Fibroblast of lung (primary cell): ENCODE measurements around the gene PCYT1B. TPM values are rescaled to one million over a fixed set of nuclear protein-coding genes. Genes with fewer than 3 reads are reported as not detected.

ENCODE experiments used
- DNase-seq, 2 donors: peaks; one replicate each; pipeline versions ENCODE4 v3.0.0 to v3.0.0-alpha.2; 2010; ENCODE audit warnings: low read depth in 2 of 2
- H2AFZ ChIP-seq: 2 replicates; pipeline ENCODE4 v1.5.1; 2012; ENCODE audit warnings: low read length, control low read depth, inconsistent platforms
- H3K27ac ChIP-seq: 2 replicates; pipeline ENCODE4 v1.5.1; 2011; ENCODE audit warnings: low read length, control low read depth; ENCODE audit not compliant: insufficient read depth
- H3K27me3 ChIP-seq: 2 replicates; pipeline ENCODE4 v1.5.1; 2011; ENCODE audit warnings: mild to moderate bottlenecking, low read length; ENCODE audit not compliant: control insufficient read depth, insufficient read depth
- H3K36me3 ChIP-seq: 2 replicates; pipeline ENCODE4 v1.5.1; 2011; ENCODE audit warnings: low read length; ENCODE audit not compliant: control insufficient read depth, insufficient read depth
- H3K4me1 ChIP-seq: 2 replicates; pipeline ENCODE4 v1.5.1; 2011; ENCODE audit warnings: low read length; ENCODE audit not compliant: control insufficient read depth, insufficient read depth; ENCODE audit errors: extremely low read depth
- H3K4me2 ChIP-seq: 2 replicates; pipeline ENCODE4 v1.5.1; 2011; ENCODE audit warnings: low read length, control low read depth; ENCODE audit not compliant: insufficient read depth; ENCODE audit errors: extremely low read depth
- H3K4me3 ChIP-seq, 4 experiments: fragments of 200-600 bp in 1 of 4; sonication (generic) in 1 of 4; replicated peaks in 1 of 4; 2 replicates each; pipeline ENCODE4 v1.5.1; 2011 to 2016; ENCODE audit warnings: low read length in 4 of 4, low read depth in 3 of 4, mild to moderate bottlenecking in 3 of 4, control low read depth in 2 of 4, inconsistent platforms in 1 of 4, mixed read lengths in 1 of 4; ENCODE audit not compliant: insufficient read depth in 1 of 4; ENCODE audit errors: control extremely low read depth in 1 of 4
- H3K79me2 ChIP-seq: 2 replicates; pipeline ENCODE4 v1.5.1; 2012; ENCODE audit warnings: mild to moderate bottlenecking, low read length, inconsistent platforms; ENCODE audit not compliant: control insufficient read depth, insufficient read depth
- H3K9ac ChIP-seq: 2 replicates; pipeline ENCODE4 v1.5.1; 2011; ENCODE audit warnings: mild to moderate bottlenecking, low read length, control low read depth; ENCODE audit not compliant: insufficient read depth
- H3K9me3 ChIP-seq: 2 replicates; pipeline ENCODE4 v1.5.1; 2012; ENCODE audit warnings: low read depth, low read length; ENCODE audit not compliant: control insufficient read depth, insufficient read depth
- H4K20me1 ChIP-seq: 2 replicates; pipeline ENCODE4 v1.5.1; 2011; ENCODE audit warnings: low read length; ENCODE audit not compliant: control insufficient read depth, insufficient read depth; ENCODE audit errors: extremely low read depth
- CTCF ChIP-seq, 2 donors: IDR thresholded peaks in 1 of 2; conservative IDR thresholded peaks in 1 of 2; 1 replicate in 1 of 2; 2 replicates in 1 of 2; pipeline ENCODE4 v1.5.1; 2011 to 2012; ENCODE audit warnings: low read length in 2 of 2, control low read depth in 1 of 2, inconsistent platforms in 1 of 2, low read depth in 1 of 2, mild to moderate bottlenecking in 1 of 2
- EZH2 ChIP-seq: IDR thresholded peaks from 2 replicates; pipeline ENCODE4 v1.5.1; 2012; ENCODE audit warnings: low read length, control low read depth, mild to moderate bottlenecking; ENCODE audit errors: missing control alignments
- polyA plus RNA-seq, 2 donors: library from polyadenylated mRNA; depleted of rRNA in 1 of 2; stranded (reverse) in 1 of 2; unstranded in 1 of 2; fragments of >200 nt; gene quantifications; 2 replicates each; pipeline ENCODE4 v1.2.1, GENCODE V29; 2011 to 2012; ENCODE audit warnings: missing spikeins in 1 of 2
- total RNA-seq: library from RNA; depleted of rRNA; stranded (reverse); fragments of >200 nt; gene quantifications from 2 replicates; pipeline ENCODE4 v1.2.1, GENCODE V29; 2014

PCYT1B gene
- total and polyA plus RNA-seq, 2 donors (not counting 1 experiment from before 2014, with no cell fraction given), result 0.17 to 0.34 TPM

DNA sequence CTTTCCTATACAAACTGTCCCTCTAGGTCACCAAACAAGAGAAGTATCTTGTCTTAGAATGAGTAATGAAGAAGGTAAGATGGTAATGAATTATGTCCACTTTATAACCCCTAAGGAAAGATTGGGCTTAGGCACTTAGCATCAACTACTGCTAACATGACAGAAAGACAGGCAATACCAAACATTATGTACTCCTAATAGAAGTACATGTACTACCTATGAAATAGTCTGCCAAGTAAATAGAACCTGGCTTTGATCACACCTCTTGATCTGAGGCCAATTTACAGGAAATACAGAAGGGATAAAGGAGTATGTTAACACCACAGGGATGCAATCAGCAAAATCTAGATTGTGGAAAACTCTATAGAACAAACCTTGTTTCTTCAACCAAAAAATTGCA is 14.1 kb upstream of the PCYT1B start:
- DNase-seq, result no peak
- H4K20me1 ChIP-seq, result no peaks in the 10 kb centered on the region
- H3K9me3 ChIP-seq, result no peaks in the 10 kb centered on the region
- no peaks in the 10 kb centered on the region for H3K79me2 ChIP-seq
- H3K27ac ChIP-seq, result no peak overlapping the region
- no peaks in the 10 kb centered on the region for H3K27me3 ChIP-seq
- H3K4me1 ChIP-seq, result no peaks in the 10 kb centered on the region
- H3K36me3 ChIP-seq, result no peaks in the 10 kb centered on the region
- H3K4me2 ChIP-seq, result no peak overlapping the region
- no peak overlapping the region for H3K9ac ChIP-seq
- no peak for TF ChIP-seq EZH2
- TF ChIP-seq CTCF (conservative IDR thresholded peaks at IDR 0.05 in 1 of 2, IDR thresholded peaks at IDR 0.05 in 1 of 2; ENCODE audit: low read depth in 1 of 2, low read length in 2 of 2), result no peak
- H3K4me3 ChIP-seq, result no peak overlapping the region
- no peak overlapping the region for H2AFZ ChIP-seq

- DNase-seq, result no peak
- no peaks in the 10 kb centered on the region for H3K79me2 ChIP-seq
- no peaks in the 10 kb centered on the region for H3K4me1 ChIP-seq
- no peak overlapping the region for H3K4me3 ChIP-seq
- no peak overlapping the region for H2AFZ ChIP-seq
- TF ChIP-seq EZH2 (no peak), CTCF (conservative IDR thresholded peaks at IDR 0.05 in 1 of 2, IDR thresholded peaks at IDR 0.05 in 1 of 2; ENCODE audit: low read depth in 1 of 2, low read length in 2 of 2) (no peak)
- H3K27me3 ChIP-seq, result no peaks in the 10 kb centered on the region
- no peaks in the 10 kb centered on the region for H3K9me3 ChIP-seq
- H3K36me3 ChIP-seq, result no peaks in the 10 kb centered on the region
- H3K4me2 ChIP-seq, result no peak overlapping the region
- H3K9ac ChIP-seq, result no peak overlapping the region
- no peak overlapping the region for H3K27ac ChIP-seq
- H4K20me1 ChIP-seq, result no peaks in the 10 kb centered on the region
Observed at GRCh38 chrX:24659646-24660045, 12.5 kb upstream of the PCYT1B start.

DNA sequence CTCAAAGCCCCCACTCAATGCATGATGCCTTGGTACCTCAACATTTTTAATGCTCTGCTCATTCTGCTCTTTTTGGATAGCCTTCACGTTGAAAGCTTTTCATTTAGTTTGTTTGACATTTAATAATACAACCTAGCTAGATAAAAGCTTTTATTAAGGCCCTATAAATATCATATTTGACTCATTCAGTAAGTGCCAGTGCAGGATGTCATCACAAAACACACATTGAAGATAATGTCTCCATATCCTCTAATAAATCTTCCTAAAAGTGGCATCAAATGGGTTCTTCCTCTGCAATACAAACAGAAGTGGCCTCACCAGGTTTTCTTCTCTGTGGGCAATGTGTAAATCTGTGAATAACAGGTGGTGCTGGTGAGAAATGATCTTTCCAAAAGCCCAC is 12.0 kb upstream of the PCYT1B start:
- no peaks in the 10 kb centered on the region for H3K79me2 ChIP-seq
- H4K20me1 ChIP-seq, result no peaks in the 10 kb centered on the region
- H3K4me1 ChIP-seq, result no peaks in the 10 kb centered on the region
- no peak overlapping the region for H2AFZ ChIP-seq
- H3K9ac ChIP-seq, result no peak overlapping the region
- H3K4me3 ChIP-seq, result no peak overlapping the region
- no peak overlapping the region for H3K4me2 ChIP-seq
- no peaks in the 10 kb centered on the region for H3K9me3 ChIP-seq
- no peaks in the 10 kb centered on the region for H3K27me3 ChIP-seq
- no peaks in the 10 kb centered on the region for H3K36me3 ChIP-seq
- TF ChIP-seq EZH2 (no peak), CTCF (conservative IDR thresholded peaks at IDR 0.05 in 1 of 2, IDR thresholded peaks at IDR 0.05 in 1 of 2; ENCODE audit: low read depth in 1 of 2, low read length in 2 of 2) (no peak)
- DNase-seq, result no peak
- H3K27ac ChIP-seq, result no peak overlapping the region
